Progenitor cell of endocrine pancreas (in vitro differentiated cells): ENCODE measurements around the gene MAD1L1. TPM values are rescaled to one million over a fixed set of nuclear protein-coding genes. Genes with fewer than 3 reads are reported as not detected.

Source experiments
- DNase-seq: peaks from one replicate; pipeline ENCODE4 v3.0.0; 2021; ENCODE audit warnings: low spot score; ENCODE audit not compliant: unreplicated experiment
- H3K27ac Mint-ChIP-seq: 2 replicates; pipeline ENCODE4 v1.8.0; 2021; ENCODE audit warnings: mild to moderate bottlenecking, moderate library complexity, mixed read lengths
- H3K27me3 Mint-ChIP-seq: 2 replicates; pipeline ENCODE4 v1.8.0; 2021; ENCODE audit warnings: mixed read lengths
- H3K36me3 Mint-ChIP-seq: 2 replicates; pipeline ENCODE4 v1.8.0; 2022; ENCODE audit warnings: mixed read lengths; ENCODE audit not compliant: insufficient read depth
- H3K4me1 Mint-ChIP-seq: 2 replicates; pipeline ENCODE4 v1.8.0; 2021; ENCODE audit warnings: low read depth, mixed read lengths
- H3K4me3 Mint-ChIP-seq: 2 replicates; pipeline ENCODE4 v1.8.0; 2021; ENCODE audit warnings: low read depth, mild to moderate bottlenecking, moderate library complexity, mixed read lengths
- H3K9me3 Mint-ChIP-seq: 2 replicates; pipeline ENCODE4 v1.8.0; 2021; ENCODE audit warnings: low read depth, mixed read lengths
- total RNA-seq: library from RNA; stranded (reverse); gene quantifications from 2 replicates; pipeline ENCODE4 v1.2.1, GENCODE V29; 2021
- TF ChIP-seq, protein P1 (sequence below): fragments of 200-600 bp; sonication (generic); IDR thresholded peaks from one replicate; pipeline ENCODE4 v1.5.0; 2021; ENCODE audit warnings: antibody characterized with exemption, mild to moderate bottlenecking; ENCODE audit not compliant: unreplicated experiment

Gene MAD1L1
- total RNA-seq, 1 donor from 2014 or later, result 49.8 TPM

- H3K4me1 Mint-ChIP-seq, result no peaks in the 10 kb centered on the region
- H3K36me3 Mint-ChIP-seq, result peaks cover 3% of the 10 kb centered on the region
- no peak overlapping the region for H3K4me3 Mint-ChIP-seq
- TF ChIP-seq, protein P1, sequence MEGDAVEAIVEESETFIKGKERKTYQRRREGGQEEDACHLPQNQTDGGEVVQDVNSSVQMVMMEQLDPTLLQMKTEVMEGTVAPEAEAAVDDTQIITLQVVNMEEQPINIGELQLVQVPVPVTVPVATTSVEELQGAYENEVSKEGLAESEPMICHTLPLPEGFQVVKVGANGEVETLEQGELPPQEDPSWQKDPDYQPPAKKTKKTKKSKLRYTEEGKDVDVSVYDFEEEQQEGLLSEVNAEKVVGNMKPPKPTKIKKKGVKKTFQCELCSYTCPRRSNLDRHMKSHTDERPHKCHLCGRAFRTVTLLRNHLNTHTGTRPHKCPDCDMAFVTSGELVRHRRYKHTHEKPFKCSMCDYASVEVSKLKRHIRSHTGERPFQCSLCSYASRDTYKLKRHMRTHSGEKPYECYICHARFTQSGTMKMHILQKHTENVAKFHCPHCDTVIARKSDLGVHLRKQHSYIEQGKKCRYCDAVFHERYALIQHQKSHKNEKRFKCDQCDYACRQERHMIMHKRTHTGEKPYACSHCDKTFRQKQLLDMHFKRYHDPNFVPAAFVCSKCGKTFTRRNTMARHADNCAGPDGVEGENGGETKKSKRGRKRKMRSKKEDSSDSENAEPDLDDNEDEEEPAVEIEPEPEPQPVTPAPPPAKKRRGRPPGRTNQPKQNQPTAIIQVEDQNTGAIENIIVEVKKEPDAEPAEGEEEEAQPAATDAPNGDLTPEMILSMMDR, result no peak
- no peak for DNase-seq
- peaks cover 24% of the 10 kb centered on the region for H3K9me3 Mint-ChIP-seq
- no peaks in the 10 kb centered on the region for H3K27me3 Mint-ChIP-seq
- no peak overlapping the region for H3K27ac Mint-ChIP-seq
These were observed 428.4 kb downstream of the MAD1L1 start for GRCh38 chr7:1804310-1804709.

- TF ChIP-seq, protein P1, result no peak
- no peaks in the 10 kb centered on the region for H3K27me3 Mint-ChIP-seq
- H3K27ac Mint-ChIP-seq, result no peak overlapping the region
- peaks cover 3% of the 10 kb centered on the region for H3K36me3 Mint-ChIP-seq
- H3K9me3 Mint-ChIP-seq, result peaks cover 24% of the 10 kb centered on the region
- no peak overlapping the region for H3K4me3 Mint-ChIP-seq
- DNase-seq, result no peak
- no peaks in the 10 kb centered on the region for H3K4me1 Mint-ChIP-seq
These were observed 429.8 kb downstream of the MAD1L1 start for GRCh38 chr7:1802899-1803298.

- peaks cover 3% of the 10 kb centered on the region for H3K36me3 Mint-ChIP-seq
- H3K4me1 Mint-ChIP-seq, result no peaks in the 10 kb centered on the region
- H3K27me3 Mint-ChIP-seq, result peaks cover 4% of the 10 kb centered on the region
- no peak overlapping the region for H3K4me3 Mint-ChIP-seq
- TF ChIP-seq, protein P1, result no peak
- H3K27ac Mint-ChIP-seq, result no peak overlapping the region
- DNase-seq, result no peak
- peaks cover 28% of the 10 kb centered on the region for H3K9me3 Mint-ChIP-seq
These were observed 431.8 kb downstream of the MAD1L1 start for GRCh38 chr7:1800902-1801301.

DNA sequence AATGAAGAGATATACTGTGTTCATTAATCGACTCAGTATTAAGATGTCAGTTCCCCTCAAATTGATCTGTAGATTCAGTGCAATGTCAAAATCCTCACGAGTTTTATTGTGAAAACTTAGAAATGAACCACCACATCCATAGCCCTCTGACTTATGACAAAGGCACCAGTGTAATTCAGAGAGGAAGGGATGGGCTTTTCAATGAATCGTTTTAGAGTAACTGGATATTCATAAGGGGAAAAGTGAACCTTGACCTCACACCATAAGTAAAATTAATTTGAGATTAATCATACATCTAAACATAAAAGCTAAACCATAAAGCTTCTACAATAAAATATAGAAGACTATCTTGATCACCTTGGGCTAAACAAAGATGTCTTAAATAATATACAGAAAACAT is 434.6 kb downstream of the MAD1L1 start:
- Mint-ChIP-seq H3K36me3 (peaks cover 5% of the 10 kb centered on the region), H3K27ac (no peak overlapping the region), H3K27me3 (peaks cover 7% of the 10 kb centered on the region), H3K4me1 (no peaks in the 10 kb centered on the region), H3K9me3 (peaks cover 40% of the 10 kb centered on the region), H3K4me3 (no peak overlapping the region)
- TF ChIP-seq, protein P1, result no peak
- no peak for DNase-seq

GRCh38 chr7:1794888-1795542 is 437.7 kb downstream of the MAD1L1 start:
- Mint-ChIP-seq H3K27me3 (peaks cover 7% of the 10 kb centered on the region), H3K4me3 (no peak overlapping the region), H3K4me1 (no peaks in the 10 kb centered on the region), H3K9me3 (peaks cover 27% of the 10 kb centered on the region), H3K27ac (no peak overlapping the region), H3K36me3 (peaks cover 2% of the 10 kb centered on the region)
- TF ChIP-seq, protein P1, result peak; percentile 36
- DNase-seq, result no peak
